Measurements from ENCODE around the gene PDE4B. TPM values are rescaled to one million over a fixed set of nuclear protein-coding genes. Genes with fewer than 3 reads are reported as not detected.

The PDE4B gene
- total and polyA plus RNA-seq, 10 of the 15 experiments (the other 5 are each of a cell fraction or from before 2014, with no cell fraction given), result 3.0 to 13.2 (median 5.7) TPM

GRCh38 chr1:66210635-66211244, 418.0 kb downstream of the PDE4B start:
- Histone ChIP-seq H3K4me3 (no peak overlapping the region), H3K9ac (ENCODE audit: control insufficient read depth, insufficient read depth, low read length) (no peak overlapping the region), H2AFZ (ENCODE audit: control insufficient read depth, low read depth, low read length) (no peak overlapping the region), H3K4me1 (ENCODE audit: control insufficient read depth, insufficient read depth, low read length) (no peaks in the 10 kb centered on the region), H3K27me3 (replicated peaks in 1 of 2; ENCODE audit: control insufficient read depth in 2 of 2, insufficient read depth in 2 of 2, low read length in 1 of 2) (no peaks in the 10 kb centered on the region), H4K20me1 (ENCODE audit: control insufficient read depth, insufficient read depth) (no peaks in the 10 kb centered on the region), H3K36me3 (ENCODE audit: control insufficient read depth in 2 of 2, insufficient read depth in 2 of 2, low read length in 1 of 2) (no peaks in the 10 kb centered on the region), H3K4me2 (ENCODE audit: control insufficient read depth, insufficient read depth) (no peak overlapping the region), H3K27ac (ENCODE audit: control insufficient read depth, insufficient read depth) (no peak overlapping the region), H3K79me2 (ENCODE audit: control insufficient read depth, insufficient read depth, low read length) (no peaks in the 10 kb centered on the region), H3K9me3 (replicated peaks; ENCODE audit: control insufficient read depth, insufficient read depth, low read length) (no peaks in the 10 kb centered on the region)
- DNase-seq (ENCODE audit: low read depth, low spot score), result no peak
- ChIA-PET CTCF (no interaction called here), POLR2A (no interaction called here), SMC1A (ENCODE audit: uncharacterized antibody, unreplicated experiment) (no interaction called here), RAD21 (ENCODE audit: unreplicated experiment) (no interaction called here)
- ATAC-seq, result no peak
- TF ChIP-seq SIN3A (IDR thresholded peaks at IDR 0.05; ENCODE audit: low read depth, low read length) (no peak), CHD4 (IDR thresholded peaks at IDR 0.05) (no peak), HDAC6 (IDR thresholded peaks at IDR 0.05; ENCODE audit: unreplicated experiment) (no peak), SREBF1 (IDR thresholded peaks at IDR 0.05; ENCODE audit: low read length) (no peak), SMC3 (IDR thresholded peaks at IDR 0.05; ENCODE audit: borderline replicate concordance, low read length) (no peak), TAF1 (IDR thresholded peaks at IDR 0.05; ENCODE audit: borderline replicate concordance, low read depth, low read length) (no peak), HDGF (IDR thresholded peaks at IDR 0.05) (no peak), NR2C1 (IDR thresholded peaks at IDR 0.05) (no peak), JUND (IDR thresholded peaks at IDR 0.05; ENCODE audit: low read depth, low read length) (no peak), SIX5 (IDR thresholded peaks at IDR 0.05; ENCODE audit: low read depth, low read length, severe bottlenecking) (no peak), RELA (IDR thresholded peaks at IDR 0.05; ENCODE audit: borderline replicate concordance, partially characterized antibody) (no peak), ASH2L (IDR thresholded peaks at IDR 0.05; ENCODE audit: borderline replicate concordance, low read depth) (no peak), ATF2 (IDR thresholded peaks at IDR 0.05; ENCODE audit: low read length) (no peak), MLLT1 (IDR thresholded peaks at IDR 0.05) (no peak), SUPT20H (IDR thresholded peaks at IDR 0.05; ENCODE audit: borderline replicate concordance, control insufficient read depth, low read depth, low read length) (no peak), TCF3 (IDR thresholded peaks at IDR 0.05; ENCODE audit: borderline replicate concordance, insufficient read depth, low read depth, low read length) (no peak), CEBPB (IDR thresholded peaks at IDR 0.05; ENCODE audit: borderline replicate concordance in 1 of 2, low read depth in 2 of 2, low read length in 2 of 2) (no peak)
- TF ChIP-seq, protein P1, sequence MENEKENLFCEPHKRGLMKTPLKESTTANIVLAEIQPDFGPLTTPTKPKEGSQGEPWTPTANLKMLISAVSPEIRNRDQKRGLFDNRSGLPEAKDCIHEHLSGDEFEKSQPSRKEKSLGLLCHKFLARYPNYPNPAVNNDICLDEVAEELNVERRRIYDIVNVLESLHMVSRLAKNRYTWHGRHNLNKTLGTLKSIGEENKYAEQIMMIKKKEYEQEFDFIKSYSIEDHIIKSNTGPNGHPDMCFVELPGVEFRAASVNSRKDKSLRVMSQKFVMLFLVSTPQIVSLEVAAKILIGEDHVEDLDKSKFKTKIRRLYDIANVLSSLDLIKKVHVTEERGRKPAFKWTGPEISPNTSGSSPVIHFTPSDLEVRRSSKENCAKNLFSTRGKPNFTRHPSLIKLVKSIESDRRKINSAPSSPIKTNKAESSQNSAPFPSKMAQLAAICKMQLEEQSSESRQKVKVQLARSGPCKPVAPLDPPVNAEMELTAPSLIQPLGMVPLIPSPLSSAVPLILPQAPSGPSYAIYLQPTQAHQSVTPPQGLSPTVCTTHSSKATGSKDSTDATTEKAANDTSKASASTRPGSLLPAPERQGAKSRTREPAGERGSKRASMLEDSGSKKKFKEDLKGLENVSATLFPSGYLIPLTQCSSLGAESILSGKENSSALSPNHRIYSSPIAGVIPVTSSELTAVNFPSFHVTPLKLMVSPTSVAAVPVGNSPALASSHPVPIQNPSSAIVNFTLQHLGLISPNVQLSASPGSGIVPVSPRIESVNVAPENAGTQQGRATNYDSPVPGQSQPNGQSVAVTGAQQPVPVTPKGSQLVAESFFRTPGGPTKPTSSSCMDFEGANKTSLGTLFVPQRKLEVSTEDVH (IDR thresholded peaks at IDR 0.05; ENCODE audit: low read depth, partially characterized antibody), result no peak
- TF ChIP-seq, protein P2, sequence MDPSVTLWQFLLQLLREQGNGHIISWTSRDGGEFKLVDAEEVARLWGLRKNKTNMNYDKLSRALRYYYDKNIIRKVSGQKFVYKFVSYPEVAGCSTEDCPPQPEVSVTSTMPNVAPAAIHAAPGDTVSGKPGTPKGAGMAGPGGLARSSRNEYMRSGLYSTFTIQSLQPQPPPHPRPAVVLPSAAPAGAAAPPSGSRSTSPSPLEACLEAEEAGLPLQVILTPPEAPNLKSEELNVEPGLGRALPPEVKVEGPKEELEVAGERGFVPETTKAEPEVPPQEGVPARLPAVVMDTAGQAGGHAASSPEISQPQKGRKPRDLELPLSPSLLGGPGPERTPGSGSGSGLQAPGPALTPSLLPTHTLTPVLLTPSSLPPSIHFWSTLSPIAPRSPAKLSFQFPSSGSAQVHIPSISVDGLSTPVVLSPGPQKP (IDR thresholded peaks at IDR 0.05; ENCODE audit: low read depth, low read length), result no peak
- 15% methylated on average over 4 of the region's 4 CpGs for WGBS (ENCODE audit: insufficient coverage, insufficient replicate concordance, low lambda C conversion rate, missing lambda C conversion rate)
- FAIRE-seq, result no peak
- in situ Hi-C loops (cut with MboI), result no loop called here
- intact Hi-C loops (cut with micrococcal nuclease; ENCODE audit: unreplicated experiment), result no loop called here
- BruUV-seq (replicated peaks), result no TSS peak

Measured in GM12878 (cell line).